ENCODE results near the gene CCNQ. TPM values are rescaled to one million over a fixed set of nuclear protein-coding genes. Genes with fewer than 3 reads are reported as not detected.

The CCNQ gene
- total RNA-seq, 3 donors from 2014 or later: 13.1 to 19.9 (median 16.0) TPM

- no peaks in the 10 kb centered on the region for H3K36me3 ChIP-seq (ENCODE audit: low read depth)
- DNase-seq (peak in 1 of 3 donors; percentile 29), ATAC-seq (no peak)
- H3K4me1 ChIP-seq (ENCODE audit: low read depth): no peaks in the 10 kb centered on the region
- H3K4me3 ChIP-seq: no peak overlapping the region
- TF ChIP-seq CTCF (IDR thresholded peaks at IDR 0.05): no peak
- no peaks in the 10 kb centered on the region for H3K9me3 ChIP-seq
- intact Hi-C loops (cut with DNase I, micrococcal nuclease): no loop called here
Observed at GRCh38 chrX:153626863-153627674, 28.1 kb upstream of the CCNQ start.

GRCh38 chrX:153626025-153626633, 27.2 kb upstream of the CCNQ start:
- no peaks in the 10 kb centered on the region for H3K9me3 ChIP-seq
- H3K4me3 ChIP-seq: no peak overlapping the region
- DNase-seq: peak in 1 of 3 donors; percentile 28
- H3K4me1 ChIP-seq (ENCODE audit: low read depth): no peaks in the 10 kb centered on the region
- ATAC-seq: no peak
- intact Hi-C loops (cut with DNase I, micrococcal nuclease): no loop called here
- no peak for TF ChIP-seq CTCF (IDR thresholded peaks at IDR 0.05)
- no peaks in the 10 kb centered on the region for H3K36me3 ChIP-seq (ENCODE audit: low read depth)

GRCh38 chrX:153625271-153626024, 26.5 kb upstream of the CCNQ start:
- Histone ChIP-seq H3K9me3 (no peaks in the 10 kb centered on the region), H3K4me3 (no peak overlapping the region), H3K4me1 (ENCODE audit: low read depth) (no peaks in the 10 kb centered on the region), H3K36me3 (ENCODE audit: low read depth) (no peaks in the 10 kb centered on the region)
- no peak for DNase-seq
- intact Hi-C loops (cut with DNase I, micrococcal nuclease): no loop called here
- TF ChIP-seq CTCF (IDR thresholded peaks at IDR 0.05): no peak
- no peak for ATAC-seq

- intact Hi-C loops (cut with DNase I, micrococcal nuclease): no loop called here
- peak in 1 of 3 donors; percentile 30 for DNase-seq
- Histone ChIP-seq H3K4me3 (no peak overlapping the region), H3K36me3 (ENCODE audit: low read depth) (no peaks in the 10 kb centered on the region), H3K9me3 (no peaks in the 10 kb centered on the region), H3K4me1 (ENCODE audit: low read depth) (no peaks in the 10 kb centered on the region)
- TF ChIP-seq CTCF (IDR thresholded peaks at IDR 0.05): no peak
- ATAC-seq: no peak
Observed at GRCh38 chrX:153624196-153625091, 25.5 kb upstream of the CCNQ start.

Measured in mucosa of descending colon (tissue), 3 donors.